Measurements from ENCODE around the gene C1orf159. TPM values are rescaled to one million over a fixed set of nuclear protein-coding genes. Genes with fewer than 3 reads are reported as not detected.
A peak's percentile ranks its signal among the peaks of the same experiment; 100 is the strongest.

Gene C1orf159
- total and polyA plus RNA-seq, 10 of the 15 experiments (the other 5 are each of a cell fraction or from before 2014, with no cell fraction given) = 0.11 to 23.4 (median 8.0) TPM

DNA sequence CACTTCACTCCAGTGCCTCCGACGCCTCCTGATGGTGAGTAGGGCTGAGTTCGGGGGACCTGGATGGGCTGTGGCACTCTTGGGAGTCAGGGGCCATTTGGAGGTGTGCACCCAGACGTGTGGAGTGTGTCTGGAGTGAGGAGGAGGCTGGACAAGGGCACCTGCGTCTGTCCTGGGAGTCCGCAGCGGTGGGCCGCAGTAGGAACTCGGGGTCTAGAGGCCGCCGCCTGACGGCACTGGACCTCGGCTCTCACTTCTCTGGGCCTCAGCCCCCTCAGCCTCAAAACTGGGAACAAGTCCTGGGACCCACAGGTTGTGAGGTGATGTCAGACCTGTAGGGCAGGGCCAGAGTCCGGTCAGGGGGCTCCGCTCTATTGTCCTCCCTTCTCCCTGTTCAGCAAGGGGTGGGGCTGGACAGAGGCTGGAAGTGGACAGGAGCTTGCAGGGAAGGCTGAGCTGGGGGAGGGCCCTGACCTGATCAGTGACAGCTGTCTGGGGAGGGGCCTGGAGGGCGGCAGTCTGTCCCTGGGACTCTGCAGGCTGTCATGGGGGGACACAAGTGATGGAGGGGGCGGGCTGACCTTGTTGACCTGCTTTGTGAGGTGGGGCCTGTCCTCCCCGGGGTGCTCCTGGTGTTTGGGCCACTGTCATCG lies 80.5 kb downstream of the C1orf159 start:
- BruUV-seq (replicated peaks) = no TSS peak
- 85% methylated on average over 19 of the region's 19 CpGs for WGBS (ENCODE audit: insufficient coverage, insufficient replicate concordance, low lambda C conversion rate, missing lambda C conversion rate)
- Histone ChIP-seq H3K27me3 (replicated peaks in 1 of 2; ENCODE audit: control insufficient read depth in 2 of 2, insufficient read depth in 2 of 2, low read length in 1 of 2) (no peaks in the 10 kb centered on the region), H3K4me3 (no peak overlapping the region), H3K36me3 (ENCODE audit: control insufficient read depth in 2 of 2, insufficient read depth in 2 of 2, low read length in 1 of 2) (no peaks in the 10 kb centered on the region; a peak in 2 of 4 replicates), H4K20me1 (ENCODE audit: control insufficient read depth, insufficient read depth) (no peaks in the 10 kb centered on the region), H3K79me2 (ENCODE audit: control insufficient read depth, insufficient read depth, low read length) (no peaks in the 10 kb centered on the region), H3K9ac (ENCODE audit: control insufficient read depth, insufficient read depth, low read length) (no peak overlapping the region), H2AFZ (ENCODE audit: control insufficient read depth, low read depth, low read length) (no peak overlapping the region), H3K4me2 (ENCODE audit: control insufficient read depth, insufficient read depth) (no peak overlapping the region), H3K4me1 (ENCODE audit: control insufficient read depth, insufficient read depth, low read length) (peaks cover 48% of the 10 kb centered on the region), H3K9me3 (replicated peaks; ENCODE audit: control insufficient read depth, insufficient read depth, low read length) (no peaks in the 10 kb centered on the region), H3K27ac (ENCODE audit: control insufficient read depth, insufficient read depth) (no peak overlapping the region)
- DNase-seq (ENCODE audit: low read depth, low spot score) (no peak), FAIRE-seq (no peak), ATAC-seq (no peak)
- ChIA-PET POLR2A (interaction anchor here (0.6 kb wide), 3 partner anchors 29 to 877 kb away, joined by 3 to 5 read pairs (median 4); no protein-coding TSS in a partner anchor), SMC1A (ENCODE audit: uncharacterized antibody, unreplicated experiment) (no interaction called here), CTCF (no interaction called here), RAD21 (ENCODE audit: unreplicated experiment) (no interaction called here)
- in situ Hi-C loops (cut with MboI) = no loop called here
- intact Hi-C loops (cut with micrococcal nuclease; ENCODE audit: unreplicated experiment) = no loop called here
- 0 out of 2 replicates have a peak, but pooled peaks have one; percentile 13 for TF ChIP-seq NR2F1 (conservative IDR thresholded peaks at IDR 0.05)
- no peak for TF ChIP-seq SMC3 (IDR thresholded peaks at IDR 0.05; ENCODE audit: borderline replicate concordance, low read length)

DNA sequence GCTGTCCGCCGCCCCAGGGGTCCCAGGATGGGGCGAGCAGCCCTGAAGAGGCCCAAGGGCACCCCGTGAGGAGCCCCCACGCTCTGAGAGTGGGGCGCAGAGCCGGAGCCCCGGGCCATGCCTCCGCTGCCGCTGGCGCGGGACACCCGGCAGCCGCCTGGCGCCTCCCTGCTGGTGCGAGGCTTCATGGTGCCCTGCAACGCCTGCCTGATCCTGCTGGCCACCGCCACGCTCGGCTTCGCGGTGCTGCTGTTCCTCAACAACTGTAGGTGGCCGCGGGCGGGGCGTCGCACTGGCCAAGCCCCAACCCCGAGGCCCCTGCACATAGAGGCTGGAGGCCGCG lies 81.5 kb downstream of the C1orf159 start:
- Histone ChIP-seq H3K79me2 (ENCODE audit: control insufficient read depth, insufficient read depth, low read length) (no peaks in the 10 kb centered on the region), H3K27me3 (replicated peaks in 1 of 2; ENCODE audit: control insufficient read depth in 2 of 2, insufficient read depth in 2 of 2, low read length in 1 of 2) (no peaks in the 10 kb centered on the region), H3K4me2 (ENCODE audit: control insufficient read depth, insufficient read depth) (no peak overlapping the region), H3K27ac (ENCODE audit: control insufficient read depth, insufficient read depth) (no peak overlapping the region), H3K9ac (ENCODE audit: control insufficient read depth, insufficient read depth, low read length) (no peak overlapping the region), H3K4me3 (peak overlapping the region; percentile 55), H3K9me3 (replicated peaks; ENCODE audit: control insufficient read depth, insufficient read depth, low read length) (no peaks in the 10 kb centered on the region), H3K36me3 (ENCODE audit: control insufficient read depth in 2 of 2, insufficient read depth in 2 of 2, low read length in 1 of 2) (no peaks in the 10 kb centered on the region; a peak in 2 of 4 replicates), H2AFZ (ENCODE audit: control insufficient read depth, low read depth, low read length) (no peak overlapping the region), H3K4me1 (ENCODE audit: control insufficient read depth, insufficient read depth, low read length) (peaks cover 40% of the 10 kb centered on the region), H4K20me1 (ENCODE audit: control insufficient read depth, insufficient read depth) (no peaks in the 10 kb centered on the region)
- SMC1A ChIA-PET (ENCODE audit: uncharacterized antibody, unreplicated experiment) = interaction anchor here (3.6 kb wide), 1 partner anchor 29 kb away, joined by 24 read pairs; no protein-coding TSS in a partner anchor
- in situ Hi-C loops (cut with MboI) (no loop called here), intact Hi-C loops (cut with micrococcal nuclease; ENCODE audit: unreplicated experiment) (no loop called here)
- TF ChIP-seq IKZF1 (conservative IDR thresholded peaks at IDR 0.05) (0 out of 2 replicates have a peak, but pooled peaks have one; percentile 3), TCF3 (IDR thresholded peaks at IDR 0.05; ENCODE audit: borderline replicate concordance, insufficient read depth, low read depth, low read length) (no peak), ASH2L (IDR thresholded peaks at IDR 0.05; ENCODE audit: borderline replicate concordance, low read depth) (no peak), NR2C2 (IDR thresholded peaks at IDR 0.05; ENCODE audit: borderline replicate concordance, control insufficient read depth, insufficient read length, low read depth) (no peak), CHD1 (IDR thresholded peaks at IDR 0.05; ENCODE audit: low read depth, low read length) (no peak), MEF2B (IDR thresholded peaks at IDR 0.05; ENCODE audit: partially characterized antibody, poor library complexity, severe bottlenecking) (no peak)
- no peak for DNase-seq (ENCODE audit: low read depth, low spot score)
- 70% methylated on average over 30 of the region's 30 CpGs for WGBS (ENCODE audit: insufficient coverage, insufficient replicate concordance, low lambda C conversion rate, missing lambda C conversion rate)
- no peak for ATAC-seq
- POLR2A ChIA-PET = interaction anchor here (0.6 kb wide), 1 partner anchor 355 kb away, joined by 6 read pairs; no protein-coding TSS in a partner anchor
- no TSS peak for BruUV-seq (replicated peaks)
- CTCF ChIA-PET = interaction anchor here (4.0 kb wide), 1 partner anchor 18 kb away, joined by 53 read pairs; the partner anchor contains the start of genes AGRN and ISG15
- RAD21 ChIA-PET (ENCODE audit: unreplicated experiment) = interaction anchor here (0.7 to 3.8 kb wide), 4 partner anchors 16 to 83 kb away, joined by 3 to 28 read pairs (median 10); no protein-coding TSS in a partner anchor
- FAIRE-seq = no peak

All from GM12878 (cell line).